Embryonic facial prominence (tissue), 1 donor: ENCODE data around the gene JDP2.

Source experiments
- DNase-seq: peaks from one replicate; pipeline ENCODE4 v3.0.0-alpha.2; 2016; ENCODE audit errors: extremely low spot score

The JDP2 gene

GRCh38 chr14:75514673-75515628 lies 87.1 kb downstream of the JDP2 start:
- no peak for DNase-seq

- DNase-seq = no peak
Observed at GRCh38 chr14:75515629-75515996, 87.8 kb downstream of the JDP2 start.

GRCh38 chr14:75518625-75519024 lies 90.8 kb downstream of the JDP2 start:
- DNase-seq = no peak

GRCh38 chr14:75519394-75519793 lies 91.6 kb downstream of the JDP2 start:
- DNase-seq = no peak

GRCh38 chr14:75519826-75520728 lies 92.3 kb downstream of the JDP2 start:
- DNase-seq = no peak

GRCh38 chr14:75520852-75521251 lies 93.0 kb downstream of the JDP2 start:
- DNase-seq = no peak

GRCh38 chr14:75521415-75522199 lies 93.8 kb downstream of the JDP2 start:
- DNase-seq = no peak

GRCh38 chr14:75522224-75522982 lies 94.6 kb downstream of the JDP2 start, which contains the start of gene BATF:
TSS of gene BATF (plus strand) at chr14:75522469. CDS start at chr14:75522683, 214 bp downstream.
- no peak for DNase-seq

GRCh38 chr14:75522983-75523318 lies 95.1 kb downstream of the JDP2 start:
- no peak for DNase-seq
